GM12878 (cell line): ENCODE data around the gene PINK1. TPM values are rescaled to one million over a fixed set of nuclear protein-coding genes. Genes with fewer than 3 reads are reported as not detected.

Experiments
- CHD2 ChIP-seq: IDR thresholded peaks from 2 replicates; pipeline ENCODE4 v1.6.1; 2011; ENCODE audit warnings: low read depth, low read length, improper control_type of control experiment, borderline replicate concordance
- GABPA ChIP-seq: IDR thresholded peaks from 2 replicates; pipeline ENCODE4 v1.6.1; 2014; ENCODE audit warnings: antibody characterized with exemption, low read depth, mild to moderate bottlenecking, inconsistent platforms
- JUNB ChIP-seq: IDR thresholded peaks from 2 replicates; pipeline ENCODE4 v1.6.1; 2016; ENCODE audit warnings: antibody characterized with exemption, mild to moderate bottlenecking
- NR2F1 ChIP-seq: fragments of 450-650 bp; conservative IDR thresholded peaks from 2 replicates; pipeline ENCODE4 v1.6.1; 2017; ENCODE audit warnings: mild to moderate bottlenecking
- NRF1 ChIP-seq: conservative IDR thresholded peaks from 2 replicates; pipeline ENCODE4 v1.6.1; 2011; ENCODE audit warnings: mild to moderate bottlenecking, low read depth, low read length, improper control_type of control experiment
- polyA plus RNA-seq, 11 experiments: library from polyadenylated mRNA; depleted of rRNA in 4 of 11; unstranded in 6 of 11; stranded (reverse) in 5 of 11; fragments of >200 nt; fragmentation: Nextera tagmentation in 4 of 11; fragmentation: Illumina TruSeq in 1 of 11; extraction: Ambion mirVana in 4 of 11; extraction: Trizol in 1 of 11; gene quantifications; 1 replicate in 1 of 11; 2 replicates in 10 of 11; pipeline versions ENCODE4 v1.2.1 to v1.2.3, GENCODE V29; 2011 to 2016; ENCODE audit warnings: inconsistent platforms in 2 of 11, missing spikeins in 2 of 11, low read depth in 1 of 11
- total RNA-seq, 4 experiments: library from RNA; depleted of rRNA in 3 of 4; stranded (reverse); fragments of >200 nt in 3 of 4; fragmentation: Illumina TruSeq in 1 of 4; extraction: Trizol in 1 of 4; gene quantifications; 2 replicates each; pipeline versions ENCODE4 v1.2.1 to v1.2.3, GENCODE V29; 2013 to 2021
- TF ChIP-seq, protein P1 (sequence below): fragments of 450-650 bp; formaldehyde crosslinking; IDR thresholded peaks from 2 replicates; pipeline ENCODE4 v1.4.0; 2020; ENCODE audit warnings: mild to moderate bottlenecking, moderate library complexity
- TF ChIP-seq, protein P2 (sequence below): fragments of 450-650 bp; IDR thresholded peaks from 2 replicates; pipeline ENCODE4 v1.6.1; 2017; ENCODE audit warnings: borderline replicate concordance
- TF ChIP-seq, protein P3 (sequence below): IDR thresholded peaks from 2 replicates; pipeline ENCODE4 v1.6.1; 2011; ENCODE audit warnings: mild to moderate bottlenecking, low read depth, low read length, moderate library complexity; ENCODE audit not compliant: insufficient replicate concordance
- TF ChIP-seq, protein P4 (sequence below), 3 experiments: IDR thresholded peaks in 2 of 3; conservative IDR thresholded peaks in 1 of 3; 2 replicates each; pipeline ENCODE4 v1.5.1; 2011; ENCODE audit warnings: low read depth in 3 of 3, low read length in 3 of 3, mild to moderate bottlenecking in 3 of 3, control low read depth in 2 of 3, moderate library complexity in 2 of 3, inconsistent platforms in 1 of 3, mixed read lengths in 1 of 3; ENCODE audit not compliant: control insufficient read depth in 2 of 3, insufficient read depth in 1 of 3; ENCODE audit errors: extremely low read depth in 1 of 3

PINK1 gene
- total and polyA plus RNA-seq, 10 of the 15 experiments (the other 5 are each of a cell fraction or from before 2014, with no cell fraction given), result 0.42 to 4.4 (median 1.9) TPM; not detected in 1

DNA sequence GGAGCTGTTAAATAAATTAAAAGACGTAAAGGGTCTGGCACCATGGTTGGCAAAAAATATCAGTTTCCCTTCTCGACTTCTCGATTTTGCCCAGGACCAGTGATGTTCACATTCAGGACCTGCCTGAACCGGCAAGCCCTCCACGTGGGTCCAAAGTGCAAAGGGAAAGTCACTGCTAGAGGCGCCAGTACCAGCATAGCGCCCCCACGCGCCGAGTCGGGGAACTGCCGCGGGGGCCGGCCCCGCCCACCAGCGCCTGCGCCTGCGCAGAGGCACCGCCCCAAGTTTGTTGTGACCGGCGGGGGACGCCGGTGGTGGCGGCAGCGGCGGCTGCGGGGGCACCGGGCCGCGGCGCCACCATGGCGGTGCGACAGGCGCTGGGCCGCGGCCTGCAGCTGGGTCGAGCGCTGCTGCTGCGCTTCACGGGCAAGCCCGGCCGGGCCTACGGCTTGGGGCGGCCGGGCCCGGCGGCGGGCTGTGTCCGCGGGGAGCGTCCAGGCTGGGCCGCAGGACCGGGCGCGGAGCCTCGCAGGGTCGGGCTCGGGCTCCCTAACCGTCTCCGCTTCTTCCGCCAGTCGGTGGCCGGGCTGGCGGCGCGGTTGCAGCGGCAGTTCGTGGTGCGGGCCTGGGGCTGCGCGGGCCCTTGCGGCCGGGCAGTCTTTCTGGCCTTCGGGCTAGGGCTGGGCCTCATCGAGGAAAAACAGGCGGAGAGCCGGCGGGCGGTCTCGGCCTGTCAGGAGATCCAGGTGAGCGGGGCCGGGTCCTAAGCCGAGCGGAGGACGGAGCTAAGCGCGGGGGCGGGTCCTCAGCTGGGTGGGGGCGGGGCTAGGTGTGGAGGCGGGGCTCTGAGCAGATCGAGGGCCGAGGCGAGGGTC, at the start of gene PINK1 (continued):
- TF ChIP-seq CHD2, result no peak
- TF ChIP-seq, protein P1, sequence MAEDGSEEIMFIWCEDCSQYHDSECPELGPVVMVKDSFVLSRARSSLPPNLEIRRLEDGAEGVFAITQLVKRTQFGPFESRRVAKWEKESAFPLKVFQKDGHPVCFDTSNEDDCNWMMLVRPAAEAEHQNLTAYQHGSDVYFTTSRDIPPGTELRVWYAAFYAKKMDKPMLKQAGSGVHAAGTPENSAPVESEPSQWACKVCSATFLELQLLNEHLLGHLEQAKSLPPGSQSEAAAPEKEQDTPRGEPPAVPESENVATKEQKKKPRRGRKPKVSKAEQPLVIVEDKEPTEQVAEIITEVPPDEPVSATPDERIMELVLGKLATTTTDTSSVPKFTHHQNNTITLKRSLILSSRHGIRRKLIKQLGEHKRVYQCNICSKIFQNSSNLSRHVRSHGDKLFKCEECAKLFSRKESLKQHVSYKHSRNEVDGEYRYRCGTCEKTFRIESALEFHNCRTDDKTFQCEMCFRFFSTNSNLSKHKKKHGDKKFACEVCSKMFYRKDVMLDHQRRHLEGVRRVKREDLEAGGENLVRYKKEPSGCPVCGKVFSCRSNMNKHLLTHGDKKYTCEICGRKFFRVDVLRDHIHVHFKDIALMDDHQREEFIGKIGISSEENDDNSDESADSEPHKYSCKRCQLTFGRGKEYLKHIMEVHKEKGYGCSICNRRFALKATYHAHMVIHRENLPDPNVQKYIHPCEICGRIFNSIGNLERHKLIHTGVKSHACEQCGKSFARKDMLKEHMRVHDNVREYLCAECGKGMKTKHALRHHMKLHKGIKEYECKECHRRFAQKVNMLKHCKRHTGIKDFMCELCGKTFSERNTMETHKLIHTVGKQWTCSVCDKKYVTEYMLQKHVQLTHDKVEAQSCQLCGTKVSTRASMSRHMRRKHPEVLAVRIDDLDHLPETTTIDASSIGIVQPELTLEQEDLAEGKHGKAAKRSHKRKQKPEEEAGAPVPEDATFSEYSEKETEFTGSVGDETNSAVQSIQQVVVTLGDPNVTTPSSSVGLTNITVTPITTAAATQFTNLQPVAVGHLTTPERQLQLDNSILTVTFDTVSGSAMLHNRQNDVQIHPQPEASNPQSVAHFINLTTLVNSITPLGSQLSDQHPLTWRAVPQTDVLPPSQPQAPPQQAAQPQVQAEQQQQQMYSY, result no peak
- TF ChIP-seq NRF1, result peak; percentile 77
- TF ChIP-seq, protein P2, sequence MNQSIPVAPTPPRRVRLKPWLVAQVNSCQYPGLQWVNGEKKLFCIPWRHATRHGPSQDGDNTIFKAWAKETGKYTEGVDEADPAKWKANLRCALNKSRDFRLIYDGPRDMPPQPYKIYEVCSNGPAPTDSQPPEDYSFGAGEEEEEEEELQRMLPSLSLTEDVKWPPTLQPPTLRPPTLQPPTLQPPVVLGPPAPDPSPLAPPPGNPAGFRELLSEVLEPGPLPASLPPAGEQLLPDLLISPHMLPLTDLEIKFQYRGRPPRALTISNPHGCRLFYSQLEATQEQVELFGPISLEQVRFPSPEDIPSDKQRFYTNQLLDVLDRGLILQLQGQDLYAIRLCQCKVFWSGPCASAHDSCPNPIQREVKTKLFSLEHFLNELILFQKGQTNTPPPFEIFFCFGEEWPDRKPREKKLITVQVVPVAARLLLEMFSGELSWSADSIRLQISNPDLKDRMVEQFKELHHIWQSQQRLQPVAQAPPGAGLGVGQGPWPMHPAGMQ, result no peak
- TF ChIP-seq, protein P3, sequence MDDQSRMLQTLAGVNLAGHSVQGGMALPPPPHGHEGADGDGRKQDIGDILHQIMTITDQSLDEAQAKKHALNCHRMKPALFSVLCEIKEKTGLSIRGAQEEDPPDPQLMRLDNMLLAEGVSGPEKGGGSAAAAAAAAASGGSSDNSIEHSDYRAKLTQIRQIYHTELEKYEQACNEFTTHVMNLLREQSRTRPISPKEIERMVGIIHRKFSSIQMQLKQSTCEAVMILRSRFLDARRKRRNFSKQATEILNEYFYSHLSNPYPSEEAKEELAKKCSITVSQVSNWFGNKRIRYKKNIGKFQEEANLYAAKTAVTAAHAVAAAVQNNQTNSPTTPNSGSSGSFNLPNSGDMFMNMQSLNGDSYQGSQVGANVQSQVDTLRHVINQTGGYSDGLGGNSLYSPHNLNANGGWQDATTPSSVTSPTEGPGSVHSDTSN, result no peak
- TF ChIP-seq, protein P4, sequence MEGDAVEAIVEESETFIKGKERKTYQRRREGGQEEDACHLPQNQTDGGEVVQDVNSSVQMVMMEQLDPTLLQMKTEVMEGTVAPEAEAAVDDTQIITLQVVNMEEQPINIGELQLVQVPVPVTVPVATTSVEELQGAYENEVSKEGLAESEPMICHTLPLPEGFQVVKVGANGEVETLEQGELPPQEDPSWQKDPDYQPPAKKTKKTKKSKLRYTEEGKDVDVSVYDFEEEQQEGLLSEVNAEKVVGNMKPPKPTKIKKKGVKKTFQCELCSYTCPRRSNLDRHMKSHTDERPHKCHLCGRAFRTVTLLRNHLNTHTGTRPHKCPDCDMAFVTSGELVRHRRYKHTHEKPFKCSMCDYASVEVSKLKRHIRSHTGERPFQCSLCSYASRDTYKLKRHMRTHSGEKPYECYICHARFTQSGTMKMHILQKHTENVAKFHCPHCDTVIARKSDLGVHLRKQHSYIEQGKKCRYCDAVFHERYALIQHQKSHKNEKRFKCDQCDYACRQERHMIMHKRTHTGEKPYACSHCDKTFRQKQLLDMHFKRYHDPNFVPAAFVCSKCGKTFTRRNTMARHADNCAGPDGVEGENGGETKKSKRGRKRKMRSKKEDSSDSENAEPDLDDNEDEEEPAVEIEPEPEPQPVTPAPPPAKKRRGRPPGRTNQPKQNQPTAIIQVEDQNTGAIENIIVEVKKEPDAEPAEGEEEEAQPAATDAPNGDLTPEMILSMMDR (IDR thresholded peaks at IDR 0.05 in 2 of 3, conservative IDR thresholded peaks at IDR 0.05 in 1 of 3; ENCODE audit: control insufficient read depth in 2 of 3, extremely low read depth in 1 of 3, insufficient read depth in 1 of 3, low read depth in 3 of 3, low read length in 3 of 3), result peak; percentile 95 to 100 (median 95)
- TF ChIP-seq NR2F1, result peak; percentile 33; the same call in 1 of the 2 replicates
- TF ChIP-seq GABPA, result no peak
- TF ChIP-seq JUNB, result no peak
